Skeletal muscle satellite cell (primary cell): ENCODE measurements around the gene FAM240B.

Source experiments
- H3K27me3 ChIP-seq: 2 replicates; pipeline ENCODE4 v1.7.0; 2013; ENCODE audit warnings: low read length; ENCODE audit not compliant: control insufficient read depth, insufficient read depth
- H3K36me3 ChIP-seq: 2 replicates; pipeline ENCODE4 v1.7.0; 2013; ENCODE audit warnings: mild to moderate bottlenecking, control low read depth, low read length; ENCODE audit not compliant: insufficient read depth
- H3K4me1 ChIP-seq: 2 replicates; pipeline ENCODE4 v1.7.0; 2013; ENCODE audit warnings: low read length; ENCODE audit not compliant: control insufficient read depth, insufficient read depth
- H3K4me2 ChIP-seq: 2 replicates; pipeline ENCODE4 v1.7.0; 2013; ENCODE audit warnings: mild to moderate bottlenecking, low read length
- H3K4me3 ChIP-seq: 2 replicates; pipeline ENCODE4 v1.7.0; 2013; ENCODE audit warnings: low read length
- H3K9ac ChIP-seq: 2 replicates; pipeline ENCODE4 v1.7.0; 2013; ENCODE audit warnings: mild to moderate bottlenecking, low read depth, low read length, moderate library complexity
- H3K9me3 ChIP-seq: replicated peaks from 2 replicates; pipeline ENCODE4 v1.7.0; 2013; ENCODE audit warnings: mild to moderate bottlenecking, control low read depth, low read length

The FAM240B gene

GRCh38 chr9:38682713-38683112 is 37.2 kb downstream of the FAM240B start:
- Histone ChIP-seq H3K9me3 (no peaks in the 10 kb centered on the region), H3K4me3 (peak overlapping the region; percentile 48), H3K9ac (peak overlapping the region; percentile 73), H3K27me3 (no peaks in the 10 kb centered on the region), H3K4me2 (peak overlapping the region; percentile 67), H3K4me1 (peaks cover 44% of the 10 kb centered on the region), H3K36me3 (no peaks in the 10 kb centered on the region)

- no peaks in the 10 kb centered on the region for H3K27me3 ChIP-seq
- peak overlapping the region; percentile 73 for H3K9ac ChIP-seq
- no peaks in the 10 kb centered on the region for H3K9me3 ChIP-seq
- no peak overlapping the region for H3K4me3 ChIP-seq
- peak overlapping the region; percentile 67 for H3K4me2 ChIP-seq
- H3K36me3 ChIP-seq: no peaks in the 10 kb centered on the region
- H3K4me1 ChIP-seq: peaks cover 36% of the 10 kb centered on the region
These were observed 38.1 kb downstream of the FAM240B start for GRCh38 chr9:38681747-38682227.

DNA sequence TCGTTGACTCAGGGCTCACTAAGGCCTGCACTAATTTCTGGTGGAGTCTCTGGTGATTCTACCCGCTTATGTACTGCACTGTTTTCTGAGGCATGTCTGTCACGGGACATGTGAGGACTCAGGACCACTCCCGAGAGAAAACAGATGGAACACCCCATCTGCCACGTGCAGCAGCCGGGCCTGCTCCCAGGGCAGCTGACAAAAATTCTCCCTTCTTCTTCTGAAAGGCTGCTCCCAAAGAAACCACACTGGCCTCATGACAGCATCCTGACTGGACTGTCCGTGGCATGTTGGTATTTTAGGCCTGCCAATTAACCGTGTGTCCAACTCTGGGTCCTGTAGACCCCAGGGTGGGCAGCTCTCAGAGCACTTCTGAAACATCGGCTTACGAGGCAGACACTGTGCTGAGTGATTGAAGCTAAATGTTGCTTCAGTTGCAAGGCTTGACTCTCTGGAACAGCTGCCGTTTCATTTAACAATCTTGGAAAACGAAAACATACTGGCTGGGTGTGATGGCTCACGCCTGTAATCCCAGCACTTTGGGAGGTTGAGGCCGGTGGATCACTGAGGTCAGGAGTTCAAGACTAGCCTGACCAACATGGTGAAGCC is 39.0 kb downstream of the FAM240B start:
- Histone ChIP-seq H3K4me2 (peak overlapping the region; percentile 38), H3K36me3 (no peaks in the 10 kb centered on the region), H3K4me3 (no peak overlapping the region), H3K4me1 (peaks cover 36% of the 10 kb centered on the region), H3K27me3 (no peaks in the 10 kb centered on the region), H3K9me3 (no peaks in the 10 kb centered on the region), H3K9ac (peak overlapping the region; percentile 38)

GRCh38 chr9:38677660-38678303 is 42.2 kb downstream of the FAM240B start:
- Histone ChIP-seq H3K9me3 (no peaks in the 10 kb centered on the region), H3K4me2 (no peak overlapping the region), H3K4me1 (peaks cover 33% of the 10 kb centered on the region), H3K27me3 (no peaks in the 10 kb centered on the region), H3K36me3 (no peaks in the 10 kb centered on the region), H3K9ac (no peak overlapping the region), H3K4me3 (no peak overlapping the region)

- H3K4me3 ChIP-seq: no peak overlapping the region
- H3K36me3 ChIP-seq: no peaks in the 10 kb centered on the region
- no peaks in the 10 kb centered on the region for H3K9me3 ChIP-seq
- no peak overlapping the region for H3K4me2 ChIP-seq
- H3K4me1 ChIP-seq: peaks cover 27% of the 10 kb centered on the region
- no peak overlapping the region for H3K9ac ChIP-seq
- H3K27me3 ChIP-seq: no peaks in the 10 kb centered on the region
These were observed 44.1 kb downstream of the FAM240B start for GRCh38 chr9:38675831-38676230.

DNA sequence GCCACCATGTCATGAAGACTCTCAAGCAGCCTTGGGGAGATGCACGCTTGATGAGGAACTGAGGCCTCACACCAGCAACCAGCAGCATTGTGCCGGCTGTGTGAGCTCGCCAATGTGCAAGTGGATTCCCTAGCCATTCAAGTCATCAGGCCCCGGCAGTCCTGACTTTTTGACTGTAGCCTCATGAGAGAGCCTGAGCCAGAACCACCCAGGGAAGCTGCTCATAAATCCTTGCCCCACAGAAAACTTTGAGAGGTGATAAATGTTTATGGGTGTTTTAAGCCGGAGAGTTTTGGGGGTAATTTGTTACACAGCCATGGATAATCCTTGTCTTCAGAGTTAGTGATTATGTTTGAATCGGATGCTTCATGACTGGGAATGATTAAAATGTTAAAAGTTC is 44.7 kb downstream of the FAM240B start:
- Histone ChIP-seq H3K9me3 (no peaks in the 10 kb centered on the region), H3K4me3 (no peak overlapping the region), H3K36me3 (no peaks in the 10 kb centered on the region), H3K27me3 (no peaks in the 10 kb centered on the region), H3K4me1 (peaks cover 21% of the 10 kb centered on the region), H3K4me2 (no peak overlapping the region), H3K9ac (no peak overlapping the region)

DNA sequence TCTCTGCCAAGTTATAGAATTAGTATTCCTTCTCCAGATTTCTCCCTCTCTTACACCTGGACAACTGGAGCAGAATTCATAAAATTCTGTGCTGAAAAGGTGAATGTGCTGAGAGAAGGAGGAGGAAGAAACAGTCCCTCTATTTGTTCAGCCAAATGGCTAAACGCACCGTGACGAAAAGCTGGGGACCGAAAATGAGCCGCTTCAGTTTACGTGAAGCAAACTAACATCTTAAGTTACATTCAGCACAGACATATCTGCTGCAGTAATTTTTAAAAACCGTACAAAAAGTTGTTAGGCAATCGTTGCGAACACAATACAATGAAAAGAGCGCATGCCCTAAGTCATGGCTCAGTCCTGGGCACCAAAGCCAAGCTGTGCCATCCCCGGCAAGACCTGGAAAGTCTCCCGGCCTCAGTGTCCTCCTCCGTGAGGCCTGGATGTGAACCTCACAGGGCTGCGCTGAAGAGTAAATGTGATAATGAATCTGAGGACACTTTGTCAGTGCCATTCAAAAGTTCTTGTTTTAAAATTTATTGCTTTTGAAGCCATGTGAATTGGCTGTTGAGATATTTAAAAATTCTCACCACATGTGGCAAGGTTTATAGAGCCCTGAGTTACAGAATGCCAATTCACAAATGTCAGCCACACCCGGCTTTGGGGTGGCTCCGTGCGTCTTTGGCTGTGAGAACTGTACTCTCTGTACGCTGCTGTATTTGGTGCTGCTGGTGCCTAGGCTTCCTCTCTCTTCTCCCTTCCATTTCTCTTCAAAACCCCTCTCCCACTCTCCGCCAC is 46.3 kb downstream of the FAM240B start:
- H3K9ac ChIP-seq: no peak overlapping the region
- H3K4me2 ChIP-seq: no peak overlapping the region
- no peak overlapping the region for H3K4me3 ChIP-seq
- H3K36me3 ChIP-seq: no peaks in the 10 kb centered on the region
- H3K27me3 ChIP-seq: no peaks in the 10 kb centered on the region
- peaks cover 19% of the 10 kb centered on the region for H3K4me1 ChIP-seq
- H3K9me3 ChIP-seq: no peaks in the 10 kb centered on the region

DNA sequence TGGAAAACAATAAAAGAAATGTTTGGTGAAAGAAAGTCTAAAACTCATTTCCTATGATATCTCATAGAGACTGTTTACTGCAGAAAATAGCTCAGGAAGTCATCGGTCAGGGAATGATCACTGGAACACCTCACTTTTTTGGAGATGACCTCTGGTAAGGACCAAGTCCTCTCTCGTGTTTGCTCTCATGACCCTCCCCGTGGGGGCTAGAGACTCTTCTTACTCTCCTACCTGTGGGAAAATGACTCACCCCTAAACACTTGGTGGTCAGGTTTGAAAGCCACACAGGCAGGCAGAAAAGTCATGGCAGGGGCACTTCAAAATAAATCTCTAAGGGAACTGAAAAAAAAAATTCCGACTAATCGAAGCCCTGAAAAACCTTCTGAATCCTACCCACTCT is 48.2 kb downstream of the FAM240B start:
- H3K36me3 ChIP-seq: no peaks in the 10 kb centered on the region
- no peak overlapping the region for H3K9ac ChIP-seq
- peak overlapping the region; percentile 72 for H3K4me2 ChIP-seq
- H3K9me3 ChIP-seq: no peaks in the 10 kb centered on the region
- H3K4me3 ChIP-seq: peak overlapping the region; percentile 49
- H3K4me1 ChIP-seq: peaks cover 19% of the 10 kb centered on the region
- H3K27me3 ChIP-seq: no peaks in the 10 kb centered on the region

GRCh38 chr9:38671372-38671731 is 48.6 kb downstream of the FAM240B start:
- no peaks in the 10 kb centered on the region for H3K36me3 ChIP-seq
- no peaks in the 10 kb centered on the region for H3K27me3 ChIP-seq
- H3K4me3 ChIP-seq: no peak overlapping the region
- H3K9me3 ChIP-seq: no peaks in the 10 kb centered on the region
- no peak overlapping the region for H3K9ac ChIP-seq
- H3K4me2 ChIP-seq: no peak overlapping the region
- H3K4me1 ChIP-seq: peaks cover 19% of the 10 kb centered on the region

- Histone ChIP-seq H3K9me3 (no peaks in the 10 kb centered on the region), H3K27me3 (no peaks in the 10 kb centered on the region), H3K36me3 (no peaks in the 10 kb centered on the region), H3K4me1 (peaks cover 19% of the 10 kb centered on the region), H3K4me3 (no peak overlapping the region), H3K4me2 (no peak overlapping the region), H3K9ac (no peak overlapping the region)
These were observed 49.2 kb downstream of the FAM240B start for GRCh38 chr9:38670542-38671371.
